ENCODE measurements around the gene DOCK3.
"Not testable (repeated sequence)": the region's sequence is repeated elsewhere in the genome, so short reads cannot be mapped to it uniquely, and the experiment has no call there.

Gene DOCK3

DNA sequence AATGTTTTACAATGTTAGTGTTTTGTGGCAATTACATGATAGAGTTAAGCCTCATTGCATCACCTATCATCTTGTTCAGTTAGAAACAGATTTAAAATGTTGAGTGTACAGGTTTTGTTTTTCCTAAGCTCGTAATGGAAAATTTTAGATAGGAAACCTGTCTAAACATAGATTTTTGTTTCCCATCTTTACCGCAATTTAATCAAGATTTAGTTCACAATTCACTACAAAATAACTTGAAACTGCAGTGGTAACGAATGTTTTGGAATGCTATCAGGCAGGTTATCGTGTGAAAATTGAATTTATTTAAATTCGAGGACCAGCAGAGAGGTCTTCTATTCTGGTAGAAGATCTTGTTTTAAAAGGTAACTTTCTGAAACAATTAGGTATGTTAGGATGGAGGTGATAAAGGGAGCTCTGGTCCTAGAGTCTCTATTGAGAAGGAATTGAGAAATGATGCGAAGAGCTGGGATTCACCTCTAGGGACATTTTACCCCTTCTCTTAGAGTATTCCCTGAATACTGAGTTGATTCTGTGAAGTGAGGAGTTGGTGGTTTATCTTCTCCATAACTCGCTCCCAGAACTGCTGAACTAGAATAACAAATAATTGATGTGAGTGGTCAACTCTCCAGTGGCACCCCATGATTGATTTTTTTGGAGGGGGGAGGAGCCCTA is 1.4 kb downstream of the DOCK3 start:
- DNase-seq (ENCODE audit: low spot score), result no peak

DNA sequence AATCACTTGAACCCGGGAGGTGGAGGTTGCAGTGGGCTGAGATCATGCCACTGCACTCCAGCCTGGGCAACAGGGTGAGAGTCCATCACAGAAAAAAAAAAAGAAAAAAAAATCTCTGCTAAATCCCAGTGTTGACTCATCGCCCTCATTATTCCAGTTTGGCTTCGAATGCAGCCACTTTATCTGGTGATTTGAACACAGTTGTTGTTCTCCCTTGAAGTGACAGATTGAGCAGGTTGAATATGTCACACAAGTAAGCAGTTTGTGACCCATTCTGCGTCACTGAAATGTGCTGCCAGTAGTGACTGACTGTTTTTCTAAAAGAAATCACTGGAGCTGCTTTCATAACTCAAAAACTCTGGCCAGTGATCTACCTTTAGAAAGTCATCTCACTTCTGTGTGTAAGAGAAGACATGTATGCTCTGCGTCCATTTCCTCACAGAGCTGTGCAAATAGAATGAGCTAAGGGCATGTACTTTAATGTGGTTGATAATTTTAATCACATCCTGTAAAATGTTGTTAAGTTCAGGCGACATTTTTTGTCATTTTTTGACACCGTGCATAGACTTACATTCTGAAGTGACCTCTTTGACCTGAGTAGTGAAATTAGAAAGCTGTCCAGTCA is 12.5 kb downstream of the DOCK3 start:
- no peak for DNase-seq (ENCODE audit: low spot score)

GRCh38 chr3:50687916-50688315 is 13.2 kb downstream of the DOCK3 start:
- DNase-seq (ENCODE audit: low spot score), result no peak

DNA sequence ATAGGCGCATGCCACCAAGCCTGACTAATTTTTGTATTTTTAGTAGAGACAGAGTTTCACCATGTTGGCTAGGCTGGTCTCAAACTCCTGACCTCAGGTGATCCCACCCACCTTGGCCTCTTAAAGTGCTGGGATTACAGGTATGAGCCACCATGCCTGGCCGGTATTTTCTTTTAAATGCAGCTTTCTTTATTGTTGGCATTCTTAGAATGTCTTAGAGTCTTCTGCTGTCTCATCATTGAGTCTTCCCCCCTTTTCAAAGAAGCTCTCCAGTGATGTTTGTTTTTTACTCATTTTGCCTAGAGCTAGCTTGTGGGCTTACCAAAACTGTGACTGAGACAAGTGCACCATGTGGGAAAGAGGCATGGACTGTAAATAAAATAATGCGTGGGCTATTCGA is 13.9 kb downstream of the DOCK3 start:
- not testable (repeated sequence) for DNase-seq (ENCODE audit: low spot score)

- DNase-seq (ENCODE audit: low spot score), result no peak
Observed at GRCh38 chr3:50689558-50689957, 14.8 kb downstream of the DOCK3 start.

- DNase-seq (ENCODE audit: low spot score), result no peak
Observed at GRCh38 chr3:50695031-50695430, 20.3 kb downstream of the DOCK3 start.

GRCh38 chr3:50696276-50696675 is 21.5 kb downstream of the DOCK3 start:
- no peak for DNase-seq (ENCODE audit: low spot score)

DNA sequence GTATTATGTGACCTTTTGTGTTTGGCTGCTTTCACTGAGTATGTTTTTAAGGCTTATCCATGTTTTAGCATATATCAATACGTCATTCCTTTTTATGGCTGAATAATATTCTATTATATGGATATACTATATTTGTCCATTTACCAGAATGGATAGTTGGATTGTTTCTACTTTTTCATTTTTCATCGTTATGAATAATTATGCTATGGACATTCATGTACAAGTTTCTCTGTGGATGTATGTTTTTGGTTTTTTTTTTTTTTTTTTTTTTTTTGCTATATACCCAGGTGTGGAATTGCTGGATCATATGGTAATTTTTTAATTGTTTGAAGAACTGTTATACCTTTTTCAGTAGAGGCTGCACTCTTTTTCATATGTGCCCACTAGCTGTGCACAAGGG is 23.5 kb downstream of the DOCK3 start:
- DNase-seq (ENCODE audit: low spot score), result no peak

GRCh38 chr3:50708620-50709019 is 33.9 kb downstream of the DOCK3 start:
- no peak for DNase-seq (ENCODE audit: low spot score)

DNA sequence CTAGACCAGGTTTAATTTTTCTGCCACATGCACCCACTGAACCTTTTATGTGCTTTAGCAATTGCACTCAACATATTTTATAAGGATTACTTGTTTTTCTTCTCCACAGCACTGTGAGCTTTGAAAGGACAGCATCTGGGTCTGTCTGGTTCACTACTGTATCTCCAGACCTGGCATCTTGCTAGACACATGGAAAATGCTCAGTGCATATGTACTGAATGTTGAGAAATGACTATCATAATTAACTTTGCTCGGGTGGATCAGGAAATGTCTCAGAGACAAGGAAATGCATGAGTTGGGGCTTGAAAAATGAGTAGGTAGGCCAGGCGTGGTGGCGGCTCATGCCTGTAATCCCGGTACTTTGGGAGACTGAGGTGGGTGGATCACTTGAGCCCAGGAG is 40.2 kb downstream of the DOCK3 start:
- DNase-seq (ENCODE audit: low spot score), result no peak

DNA sequence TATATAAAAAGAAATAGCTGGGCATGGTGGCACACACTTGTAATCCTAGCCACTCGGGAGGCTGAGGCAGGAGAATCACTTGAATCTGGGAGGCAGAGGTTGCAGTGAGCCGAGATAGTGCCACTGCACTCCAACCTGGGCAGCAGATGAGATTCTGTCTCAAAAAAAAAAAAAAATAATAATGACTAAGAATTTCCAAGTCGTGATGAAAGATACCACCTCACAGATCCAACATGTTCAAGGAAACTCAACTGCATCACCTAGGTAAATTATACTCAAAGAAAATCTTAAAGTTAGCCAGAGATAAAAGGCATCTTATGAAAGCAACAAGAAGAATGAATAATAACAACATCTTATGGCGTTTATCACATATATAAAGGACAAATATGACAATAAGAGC is 50.1 kb downstream of the DOCK3 start:
- DNase-seq (ENCODE audit: low spot score), result no peak

DNA sequence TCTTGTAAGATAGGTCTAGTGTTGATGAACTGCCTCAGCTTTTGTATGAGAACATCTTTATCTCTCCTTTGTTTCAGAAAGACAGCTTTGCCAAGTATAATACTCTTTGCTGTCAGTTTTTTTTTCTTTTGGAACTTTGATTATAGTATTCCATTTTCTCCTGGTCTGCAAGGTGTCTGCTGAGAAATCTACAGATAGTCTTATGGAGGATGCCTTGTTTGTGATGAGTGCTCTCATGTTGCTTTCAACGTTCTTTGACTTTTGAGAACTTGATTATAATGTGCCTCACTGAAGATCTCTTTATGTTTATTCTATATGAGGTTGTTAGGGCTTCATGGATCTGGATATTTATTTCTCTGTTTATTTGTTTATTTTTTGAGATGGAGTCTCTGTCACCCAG is 60.3 kb downstream of the DOCK3 start:
- no peak for DNase-seq (ENCODE audit: low spot score)

DNA sequence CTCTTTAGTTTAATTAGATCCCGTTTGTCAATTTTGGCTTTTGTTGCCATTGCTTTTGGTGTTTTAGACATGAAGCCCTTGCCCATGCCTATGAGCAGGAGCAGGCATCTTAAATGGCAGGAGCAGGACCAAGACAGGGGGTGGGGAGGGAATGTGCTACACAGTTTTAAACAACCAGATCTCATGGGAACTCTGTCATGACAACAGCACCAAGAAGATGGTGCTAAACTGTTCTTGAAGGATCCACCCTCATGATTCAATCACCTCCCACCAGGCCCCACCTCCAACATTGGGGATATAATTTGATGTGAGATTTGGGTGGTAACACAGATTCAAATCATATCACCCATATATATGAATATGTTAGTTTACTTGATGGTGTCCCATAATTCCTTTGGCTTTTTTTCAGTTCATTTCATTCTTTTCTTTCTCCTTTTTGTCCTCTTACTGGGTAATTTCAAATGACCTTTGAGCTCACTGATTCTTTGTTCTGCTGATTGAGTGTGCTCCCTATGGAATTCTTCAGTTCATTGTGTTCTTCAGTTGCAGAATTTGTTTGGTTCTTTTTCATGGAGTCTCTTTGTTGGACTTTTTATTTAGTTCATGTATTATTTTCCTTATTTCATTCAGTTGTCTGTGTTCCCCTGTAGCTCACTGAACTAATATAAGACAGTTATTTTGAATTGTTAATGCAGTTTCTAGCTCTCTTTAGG is 62.6 kb downstream of the DOCK3 start:
- no peak for DNase-seq (ENCODE audit: low spot score)

GRCh38 chr3:50737906-50738598 is 63.3 kb downstream of the DOCK3 start:
- no peak for DNase-seq (ENCODE audit: low spot score)

DNA sequence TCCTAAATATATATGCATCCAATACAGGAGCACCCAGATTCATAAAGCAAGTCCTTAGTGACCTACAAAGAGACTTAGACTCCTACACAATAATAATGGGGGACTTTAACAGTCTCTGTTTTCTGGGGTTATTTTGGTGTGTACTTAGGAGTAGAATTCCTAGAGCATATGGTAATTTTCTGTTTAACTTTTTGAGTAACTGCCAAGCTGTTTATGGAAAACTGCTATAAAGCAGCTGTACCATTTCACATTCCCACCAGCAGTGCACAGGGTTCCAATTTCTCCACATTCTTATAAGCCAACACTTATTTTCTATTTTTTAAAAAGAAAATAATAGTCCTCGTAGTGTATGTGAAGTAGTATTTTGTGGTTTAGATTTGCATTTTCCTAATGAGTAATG is 68.9 kb downstream of the DOCK3 start:
- DNase-seq (ENCODE audit: low spot score), result no peak

DNA sequence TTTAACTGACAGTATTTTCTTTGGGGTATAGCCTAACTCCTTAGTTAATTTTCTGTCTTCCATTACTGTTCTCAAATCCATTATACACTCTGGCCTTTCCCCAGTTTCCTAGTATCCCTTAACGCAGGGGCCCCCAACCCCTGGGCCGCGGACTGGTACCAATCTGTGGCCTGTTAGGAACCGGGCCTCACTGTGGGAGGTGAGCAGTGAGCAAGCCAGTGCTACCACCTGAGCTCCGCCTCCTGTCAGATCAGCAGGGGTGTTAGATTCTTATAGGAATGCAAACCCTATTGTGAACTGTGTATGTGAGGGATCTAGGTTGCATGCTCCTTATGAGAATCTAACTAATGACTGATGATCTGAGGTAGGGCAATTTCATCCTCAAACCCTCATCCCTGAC is 75.1 kb downstream of the DOCK3 start:
- no peak for DNase-seq (ENCODE audit: low spot score)

- no peak for DNase-seq (ENCODE audit: low spot score)
Observed at GRCh38 chr3:50759015-50759414, 84.3 kb downstream of the DOCK3 start.

DNA sequence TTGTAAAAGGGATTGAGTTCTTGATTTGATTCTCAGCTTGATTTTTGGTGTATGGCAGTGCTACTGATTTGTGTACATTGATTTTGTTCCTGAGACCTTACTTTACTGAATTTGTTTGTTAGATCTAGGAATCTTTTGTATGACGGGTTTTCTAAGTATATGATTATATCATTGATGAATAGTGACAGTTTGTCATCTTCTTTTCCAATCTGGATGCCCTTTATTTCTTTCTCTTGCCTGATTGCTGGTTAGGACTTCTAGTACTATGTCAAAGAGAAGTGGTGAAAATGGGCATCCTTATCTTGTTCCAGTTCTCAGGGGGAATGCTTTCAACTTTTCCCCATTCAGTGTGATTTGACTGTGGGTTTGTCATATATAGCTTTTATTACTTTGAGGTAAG is 103.0 kb downstream of the DOCK3 start:
- DNase-seq (ENCODE audit: low spot score), result no peak

DNA sequence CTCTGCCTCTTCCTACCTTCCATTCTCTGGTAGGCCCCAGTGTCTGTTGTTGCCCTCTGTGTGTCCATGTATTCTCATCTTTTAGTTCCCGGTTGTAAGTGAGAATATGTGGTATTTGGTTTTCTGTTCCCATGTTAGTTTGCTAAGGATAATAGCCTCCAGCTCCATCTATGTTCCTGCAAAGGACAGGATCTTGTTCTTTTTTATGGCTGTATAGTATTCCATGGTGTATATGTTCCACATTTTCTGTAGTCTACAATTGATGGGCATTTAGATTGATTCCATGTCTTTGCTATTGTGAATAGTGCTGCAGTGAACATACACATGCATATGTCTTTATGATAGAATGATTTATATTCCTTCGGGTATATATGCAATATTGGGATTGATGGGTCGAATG is 107.0 kb downstream of the DOCK3 start:
- DNase-seq (ENCODE audit: low spot score), result not testable (repeated sequence)

DNA sequence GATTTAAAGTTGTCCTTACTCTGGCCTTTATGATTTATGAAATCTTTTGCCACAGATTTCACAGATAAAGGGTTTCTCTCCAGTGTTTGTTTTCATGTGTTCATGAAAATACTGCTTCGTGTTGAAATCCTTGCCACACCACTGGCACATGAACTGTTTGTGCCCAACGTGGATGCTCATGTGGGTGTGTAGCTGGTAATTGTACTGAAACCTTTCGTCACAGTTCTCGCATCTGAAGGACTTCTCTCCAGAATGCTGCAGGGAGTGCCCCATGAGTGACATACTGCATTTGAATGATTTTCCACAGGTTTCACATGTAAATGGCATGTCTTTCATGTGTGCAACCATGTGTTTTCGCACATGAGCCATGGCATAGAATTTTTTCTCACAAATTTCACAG is 111.9 kb downstream of the DOCK3 start:
- DNase-seq (ENCODE audit: low spot score), result no peak

- DNase-seq (ENCODE audit: low spot score), result not testable (repeated sequence)
Observed at GRCh38 chr3:50790894-50791293, 116.2 kb downstream of the DOCK3 start.

DNA sequence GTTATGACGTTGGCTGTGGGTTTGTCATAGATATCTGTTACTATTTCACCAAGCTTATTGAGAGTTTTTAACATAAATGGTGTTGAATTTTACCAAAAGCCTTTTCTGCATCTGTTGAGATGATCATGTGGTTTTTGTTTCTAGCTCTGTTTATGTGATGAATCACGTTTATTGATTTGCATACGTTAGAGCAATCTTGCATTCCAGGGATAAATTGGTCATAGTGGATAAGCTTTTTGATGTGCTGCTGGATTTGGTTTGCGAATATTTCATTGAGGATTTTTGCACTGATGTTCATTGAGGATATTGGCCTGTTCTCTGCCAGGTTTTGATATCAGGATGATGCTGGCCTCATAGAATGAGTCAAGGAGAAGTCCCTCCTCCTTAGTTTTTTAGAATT is 117.8 kb downstream of the DOCK3 start:
- no peak for DNase-seq (ENCODE audit: low spot score)

DNA sequence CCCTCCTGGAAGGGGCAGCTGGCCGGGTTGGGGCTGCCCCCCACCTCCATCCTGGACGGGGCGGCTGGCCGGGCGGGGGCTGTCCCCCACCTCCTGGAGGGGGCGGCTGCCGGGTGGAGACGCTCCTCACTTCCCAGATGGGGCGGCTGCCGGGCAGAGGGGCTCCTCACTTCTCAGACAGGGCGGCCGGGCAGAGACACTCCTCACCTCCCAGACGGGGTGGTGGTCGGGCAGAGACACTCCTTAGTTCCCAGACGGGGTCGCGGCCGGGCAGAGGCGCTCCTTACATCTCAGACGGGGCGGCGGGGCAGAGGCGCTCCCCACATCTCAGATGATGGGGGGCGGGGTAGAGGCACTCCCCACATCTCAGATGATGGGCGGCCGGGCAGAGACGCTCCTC is 129.1 kb downstream of the DOCK3 start:
- DNase-seq (ENCODE audit: low spot score), result not testable (repeated sequence)
